Activated CD4-positive, alpha-beta T cell treated with anti-CD3 and anti-CD28 coated beads, Interleukin-2, amount 50 U/mL, for 1 hour (primary cell): Measurements from ENCODE around the gene ALOX15.
"Not testable (repeated sequence)": the region's sequence is repeated elsewhere in the genome, so short reads cannot be mapped to it uniquely, and the experiment has no call there.

Experiments used
- DNase-seq: peaks from one replicate; pipeline ENCODE4 v3.0.0-alpha.2; 2020

ALOX15 gene

GRCh38 chr17:4590981-4591453, 50.5 kb downstream of the ALOX15 start:
- no peak for DNase-seq

- not testable (repeated sequence) for DNase-seq
These were observed 51.4 kb downstream of the ALOX15 start for GRCh38 chr17:4590042-4590441.

GRCh38 chr17:4588898-4589625, 52.4 kb downstream of the ALOX15 start:
- no peak for DNase-seq

DNA sequence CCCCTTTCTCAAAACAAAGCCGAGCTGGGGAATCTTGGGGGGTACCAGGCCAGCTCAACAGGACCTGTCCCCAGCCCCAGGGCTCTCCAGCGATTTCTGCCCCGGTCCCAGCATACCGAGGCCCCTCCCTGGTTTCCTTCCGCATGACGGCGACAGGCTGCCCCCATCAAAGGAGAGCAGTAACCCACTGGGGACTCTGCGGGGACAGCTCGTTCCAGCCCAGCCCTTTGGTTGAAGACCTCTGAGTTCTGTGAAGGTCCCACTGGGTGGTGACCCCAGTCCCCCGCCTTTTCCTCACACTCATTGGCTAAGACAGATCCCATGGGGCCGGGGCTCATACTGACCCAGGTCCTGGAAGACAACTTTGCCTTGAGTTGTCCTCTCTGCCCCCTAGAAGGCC, 53.1 kb downstream of the ALOX15 start:
- no peak for DNase-seq

DNA sequence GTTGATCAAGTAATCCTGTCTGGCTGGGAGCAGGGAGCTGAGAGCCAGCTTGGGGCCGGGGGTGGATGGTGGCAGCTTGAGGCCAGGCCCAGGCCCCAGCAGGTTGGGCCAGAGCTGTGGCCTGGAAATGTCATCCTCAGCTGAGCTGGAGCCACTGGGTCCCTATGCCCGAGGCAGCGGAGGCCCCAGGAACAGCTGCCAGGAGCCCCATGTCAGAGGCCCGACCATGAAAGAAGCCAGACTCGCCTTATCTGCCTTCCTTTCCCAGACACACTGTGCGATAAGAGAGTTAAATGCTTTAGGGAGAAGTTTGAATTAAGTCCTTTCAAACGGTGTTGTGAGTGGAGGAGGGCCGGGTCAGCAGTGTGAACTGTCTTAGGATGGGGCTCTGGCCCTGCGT, 53.7 kb downstream of the ALOX15 start:
- DNase-seq: no peak

DNA sequence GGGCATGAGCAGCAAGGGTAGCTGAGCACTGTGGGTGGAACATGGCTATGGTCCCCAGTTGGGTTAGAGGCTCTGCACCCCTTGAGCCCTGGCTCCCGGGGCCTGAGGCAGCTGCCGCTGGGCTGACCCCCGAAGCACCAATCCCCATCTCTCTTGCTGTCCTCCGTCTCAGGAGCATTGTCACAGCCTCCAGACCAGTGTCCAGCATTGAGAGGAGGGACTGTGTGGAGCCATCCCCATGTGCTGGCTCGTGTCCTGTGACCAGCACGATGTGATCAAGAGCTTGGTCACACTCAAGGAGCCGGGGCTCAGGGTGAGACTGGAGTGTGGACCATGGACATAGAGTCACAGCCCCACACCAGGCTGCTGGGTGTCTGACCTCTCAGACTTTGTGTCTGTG, 54.3 kb downstream of the ALOX15 start:
- no peak for DNase-seq

GRCh38 chr17:4586043-4586442, 55.4 kb downstream of the ALOX15 start:
- no peak for DNase-seq

- no peak for DNase-seq
These were observed 55.9 kb downstream of the ALOX15 start for GRCh38 chr17:4585638-4585994.

- no peak for DNase-seq
These were observed 56.4 kb downstream of the ALOX15 start for GRCh38 chr17:4584917-4585637.

GRCh38 chr17:4584101-4584916, 57.2 kb downstream of the ALOX15 start, which contains the start of gene SMTNL2:
Gene SMTNL2, plus strand, starts transcription at chr17:4584529. Its CDS starts 77 bp downstream, at chr17:4584606.
- DNase-seq: peak; percentile 12

DNA sequence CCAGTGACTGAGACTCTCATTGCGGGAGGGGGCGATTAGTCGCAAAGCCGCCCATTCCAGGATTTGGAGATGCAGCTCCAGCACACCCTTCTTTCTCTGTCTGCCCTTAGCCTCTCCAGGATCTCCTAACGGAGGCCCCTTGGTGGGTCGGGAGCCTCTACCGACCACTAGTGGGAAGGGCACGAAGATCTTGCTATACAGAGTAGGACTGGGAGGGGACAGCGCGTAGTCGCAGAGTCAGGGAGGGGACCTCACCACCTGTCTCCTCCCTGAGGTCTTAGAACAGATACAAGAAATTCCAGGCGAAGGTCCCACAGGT, 57.7 kb downstream of the ALOX15 start:
- no peak for DNase-seq

DNA sequence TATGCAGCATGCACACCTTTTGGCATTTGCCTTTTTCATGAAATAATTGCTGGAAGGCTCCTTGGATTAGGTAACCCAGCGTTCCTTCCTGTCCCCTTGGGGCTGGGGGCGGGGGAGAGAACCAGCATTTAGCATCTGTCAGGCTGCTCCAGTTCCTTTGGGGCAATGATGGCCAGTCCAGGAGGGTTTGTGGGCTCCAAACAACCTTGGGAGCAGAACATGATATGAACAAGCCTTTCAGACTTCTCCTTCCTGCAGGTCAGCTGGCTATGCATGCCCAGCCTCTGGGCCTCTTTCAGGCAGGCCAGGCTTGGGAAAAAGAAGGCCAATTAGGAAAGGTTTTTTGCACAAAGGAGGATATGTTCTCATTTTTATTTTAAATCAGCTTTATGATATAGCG, 58.3 kb downstream of the ALOX15 start:
- no peak for DNase-seq

DNA sequence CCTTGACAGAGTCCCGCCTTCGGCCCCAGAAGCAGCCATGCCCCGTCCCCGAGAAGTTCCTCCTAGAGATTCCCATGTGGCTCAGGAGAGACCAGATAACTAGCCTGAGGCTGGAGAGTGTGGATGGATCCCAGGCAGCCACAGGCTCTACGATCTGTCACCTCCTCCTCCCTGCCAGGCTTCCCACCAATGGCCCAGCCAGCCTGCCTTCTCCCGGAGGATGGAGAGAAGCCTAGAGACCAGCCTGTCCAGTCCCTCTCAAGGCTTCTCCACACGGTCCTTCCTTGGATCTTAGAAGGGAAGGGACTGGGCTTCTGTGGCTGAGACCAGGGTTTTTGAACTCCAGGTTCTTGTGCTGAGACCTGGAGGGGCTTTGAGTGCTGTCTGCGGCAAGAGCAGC, 58.8 kb downstream of the ALOX15 start:
- no peak for DNase-seq

DNA sequence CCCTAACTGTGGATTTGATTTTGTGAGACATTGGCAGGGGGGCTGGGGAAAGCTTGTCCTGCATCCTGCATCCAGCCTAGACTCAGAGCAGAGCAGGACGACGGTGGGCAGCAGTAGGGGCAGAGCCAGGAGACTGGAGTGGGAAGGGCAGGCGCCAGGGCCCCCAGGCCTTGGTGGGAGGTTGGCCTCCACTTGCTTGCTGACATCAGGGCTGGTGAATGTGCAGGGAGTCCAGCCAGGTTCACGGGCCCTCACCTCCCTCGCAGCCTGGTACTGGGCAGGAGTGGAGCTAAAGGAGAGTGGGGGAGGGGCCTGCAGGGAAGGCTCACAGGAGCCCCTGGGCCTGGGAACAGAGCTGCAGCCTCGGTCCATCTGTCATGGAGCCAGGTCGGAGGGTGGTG, 59.4 kb downstream of the ALOX15 start:
- DNase-seq: no peak
